ENCODE results near the gene IGF1R. TPM values are rescaled to one million over a fixed set of nuclear protein-coding genes. Genes with fewer than 3 reads are reported as not detected.

The IGF1R gene
- total and polyA plus RNA-seq, 4 donors = 5.9 to 154 (median 27.6) TPM

GRCh38 chr15:98809273-98809672, 160.9 kb downstream of the IGF1R start:
- WGBS, 2 donors = 68 to 77% methylated on average over 11 of the region's 11 CpGs
- no peaks in the 10 kb centered on the region for H3K27me3 ChIP-seq (ENCODE audit: control insufficient read depth in 3 of 3, insufficient read depth in 3 of 3, low read length in 2 of 3)
- H3K36me3 ChIP-seq (ENCODE audit: control insufficient read depth in 4 of 4, insufficient read depth in 4 of 4, low read length in 4 of 4) = no peaks in the 10 kb centered on the region
- no peak overlapping the region for H3K9ac ChIP-seq (ENCODE audit: insufficient read depth in 1 of 2, low read length in 2 of 2)
- ATAC-seq (ENCODE audit: insufficient read depth, low FRiP score) = no peak
- no peak for TF ChIP-seq CTCF (IDR thresholded peaks at IDR 0.05; ENCODE audit: control extremely low read depth, extremely low read depth)
- no peak overlapping the region for H3K27ac ChIP-seq (ENCODE audit: low read depth in 1 of 2, low read length in 1 of 2)
- no peak overlapping the region for H3K4me3 ChIP-seq
- H3K9me3 ChIP-seq (ENCODE audit: control insufficient read depth in 4 of 4, insufficient read depth in 3 of 4, low read length in 3 of 4) = no peaks in the 10 kb centered on the region
- no peak for DNase-seq
- peaks cover 0 to 24% (median 15%) of the 10 kb centered on the region in 5 donors for H3K4me1 ChIP-seq (ENCODE audit: control insufficient read depth in 5 of 5, insufficient read depth in 5 of 5, low read length in 5 of 5)

GRCh38 chr15:98812716-98813446, 164.5 kb downstream of the IGF1R start:
- H3K4me3 ChIP-seq = no peak overlapping the region
- no peak overlapping the region for H3K27ac ChIP-seq (ENCODE audit: low read depth in 1 of 2, low read length in 1 of 2)
- H3K27me3 ChIP-seq (ENCODE audit: control insufficient read depth in 3 of 3, insufficient read depth in 3 of 3, low read length in 2 of 3) = no peaks in the 10 kb centered on the region
- no peak overlapping the region for H3K9ac ChIP-seq (ENCODE audit: insufficient read depth in 1 of 2, low read length in 2 of 2)
- no peak for DNase-seq
- WGBS, 2 donors = 75 to 78% methylated on average over 8 of the region's 8 CpGs
- no peaks in the 10 kb centered on the region for H3K36me3 ChIP-seq (ENCODE audit: control insufficient read depth in 4 of 4, insufficient read depth in 4 of 4, low read length in 4 of 4)
- peaks cover 0 to 1% (median 0%) of the 10 kb centered on the region in 4 donors for H3K9me3 ChIP-seq (ENCODE audit: control insufficient read depth in 4 of 4, insufficient read depth in 3 of 4, low read length in 3 of 4)
- peaks cover 0 to 10% (median 2%) of the 10 kb centered on the region in 5 donors for H3K4me1 ChIP-seq (ENCODE audit: control insufficient read depth in 5 of 5, insufficient read depth in 5 of 5, low read length in 5 of 5)
- TF ChIP-seq CTCF (IDR thresholded peaks at IDR 0.05; ENCODE audit: control extremely low read depth, extremely low read depth) = no peak
- no peak for ATAC-seq (ENCODE audit: insufficient read depth, low FRiP score)

GRCh38 chr15:98813951-98814350, 165.6 kb downstream of the IGF1R start:
- 74 to 87% methylated on average over 4 of the region's 4 CpGs for WGBS, 2 donors
- TF ChIP-seq CTCF (IDR thresholded peaks at IDR 0.05; ENCODE audit: control extremely low read depth, extremely low read depth) = no peak

More at GRCh38 chr15:98813951-98814350, 165.6 kb downstream of the IGF1R start:
- H3K36me3 ChIP-seq (ENCODE audit: control insufficient read depth in 4 of 4, insufficient read depth in 4 of 4, low read length in 4 of 4) = no peaks in the 10 kb centered on the region
- no peak overlapping the region for H3K9ac ChIP-seq (ENCODE audit: insufficient read depth in 1 of 2, low read length in 2 of 2)
- ATAC-seq (ENCODE audit: insufficient read depth, low FRiP score) (no peak), DNase-seq (no peak)
- no peaks in the 10 kb centered on the region for H3K27me3 ChIP-seq (ENCODE audit: control insufficient read depth in 3 of 3, insufficient read depth in 3 of 3, low read length in 2 of 3)
- peaks cover 0 to 11% (median 2%) of the 10 kb centered on the region in 5 donors for H3K4me1 ChIP-seq (ENCODE audit: control insufficient read depth in 5 of 5, insufficient read depth in 5 of 5, low read length in 5 of 5)
- H3K9me3 ChIP-seq (ENCODE audit: control insufficient read depth in 4 of 4, insufficient read depth in 3 of 4, low read length in 3 of 4) = peaks cover 0 to 2% (median 0%) of the 10 kb centered on the region in 4 donors
- H3K4me3 ChIP-seq = no peak overlapping the region
- H3K27ac ChIP-seq (ENCODE audit: low read depth in 1 of 2, low read length in 1 of 2) = no peak overlapping the region

Data from lung (tissue), 12 donors.